ENCODE measurements around the gene FOXP2.

The FOXP2 gene

GRCh38 chr7:114700247-114700928 is 285.8 kb downstream of the FOXP2 start:
- TF ChIP-seq, protein P1, sequence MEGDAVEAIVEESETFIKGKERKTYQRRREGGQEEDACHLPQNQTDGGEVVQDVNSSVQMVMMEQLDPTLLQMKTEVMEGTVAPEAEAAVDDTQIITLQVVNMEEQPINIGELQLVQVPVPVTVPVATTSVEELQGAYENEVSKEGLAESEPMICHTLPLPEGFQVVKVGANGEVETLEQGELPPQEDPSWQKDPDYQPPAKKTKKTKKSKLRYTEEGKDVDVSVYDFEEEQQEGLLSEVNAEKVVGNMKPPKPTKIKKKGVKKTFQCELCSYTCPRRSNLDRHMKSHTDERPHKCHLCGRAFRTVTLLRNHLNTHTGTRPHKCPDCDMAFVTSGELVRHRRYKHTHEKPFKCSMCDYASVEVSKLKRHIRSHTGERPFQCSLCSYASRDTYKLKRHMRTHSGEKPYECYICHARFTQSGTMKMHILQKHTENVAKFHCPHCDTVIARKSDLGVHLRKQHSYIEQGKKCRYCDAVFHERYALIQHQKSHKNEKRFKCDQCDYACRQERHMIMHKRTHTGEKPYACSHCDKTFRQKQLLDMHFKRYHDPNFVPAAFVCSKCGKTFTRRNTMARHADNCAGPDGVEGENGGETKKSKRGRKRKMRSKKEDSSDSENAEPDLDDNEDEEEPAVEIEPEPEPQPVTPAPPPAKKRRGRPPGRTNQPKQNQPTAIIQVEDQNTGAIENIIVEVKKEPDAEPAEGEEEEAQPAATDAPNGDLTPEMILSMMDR (IDR thresholded peaks at IDR 0.05; ENCODE audit: low read length), result no peak
- TF ChIP-seq EZH2 (IDR thresholded peaks at IDR 0.05; ENCODE audit: borderline replicate concordance, low read length), result no peak
- no peak overlapping the region for H3K9ac ChIP-seq (ENCODE audit: low read length)
- no peaks in the 10 kb centered on the region for H3K4me1 ChIP-seq (ENCODE audit: insufficient read depth, low read length, severe bottlenecking)
- no peaks in the 10 kb centered on the region for H4K20me1 ChIP-seq (ENCODE audit: insufficient read depth, low read length)
- no peaks in the 10 kb centered on the region for H3F3A ChIP-seq (ENCODE audit: insufficient read depth, low read length)
- H3K9me2 ChIP-seq (ENCODE audit: low read depth, low read length), result no peaks in the 10 kb centered on the region
- H3K27ac ChIP-seq (ENCODE audit: low read depth, low read length, poor library complexity, severe bottlenecking), result no peak overlapping the region
- no peaks in the 10 kb centered on the region for H3K79me2 ChIP-seq (ENCODE audit: insufficient read depth, low read length)
- H3K9me3 ChIP-seq (ENCODE audit: low read length), result no peaks in the 10 kb centered on the region
- H2AFZ ChIP-seq (ENCODE audit: low read length), result no peak overlapping the region
- H3K4me3 ChIP-seq (ENCODE audit: low read depth, low read length, poor library complexity, severe bottlenecking), result no peak overlapping the region
- no peaks in the 10 kb centered on the region for H3K36me3 ChIP-seq (ENCODE audit: insufficient read depth, low read length)
- no peaks in the 10 kb centered on the region for H3K27me3 ChIP-seq (ENCODE audit: insufficient read depth, low read length)
- no peak overlapping the region for H3K4me2 ChIP-seq (ENCODE audit: low read length)

DNA sequence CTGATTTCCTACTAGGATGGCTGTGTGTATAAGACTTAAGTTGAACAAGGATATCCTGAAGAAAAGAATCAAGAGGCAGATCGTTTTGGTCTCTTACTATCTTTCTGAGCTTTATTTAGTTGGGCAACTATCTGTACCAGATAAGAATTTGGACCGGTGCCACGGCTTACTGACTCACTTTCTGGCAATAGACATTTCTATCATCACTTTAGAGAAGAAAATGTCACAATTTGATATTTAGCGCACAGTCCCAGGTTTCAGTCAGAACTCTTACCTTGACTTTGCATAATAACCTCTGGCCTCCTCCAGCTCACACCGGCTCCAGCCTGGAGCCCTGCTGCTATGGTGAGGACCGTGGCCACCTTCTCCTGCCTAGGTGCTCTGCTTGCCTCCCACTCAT is 289.1 kb downstream of the FOXP2 start:
- TF ChIP-seq, protein P1 (IDR thresholded peaks at IDR 0.05; ENCODE audit: low read length), result no peak
- TF ChIP-seq EZH2 (IDR thresholded peaks at IDR 0.05; ENCODE audit: borderline replicate concordance, low read length), result no peak
- Histone ChIP-seq H3K4me2 (ENCODE audit: low read length) (no peak overlapping the region), H3K27ac (ENCODE audit: low read depth, low read length, poor library complexity, severe bottlenecking) (no peak overlapping the region)

GRCh38 chr7:114708646-114709045 is 294.0 kb downstream of the FOXP2 start:
- Histone ChIP-seq H3K9ac (ENCODE audit: low read length) (no peak overlapping the region), H3F3A (ENCODE audit: insufficient read depth, low read length) (no peaks in the 10 kb centered on the region), H3K4me1 (ENCODE audit: insufficient read depth, low read length, severe bottlenecking) (no peaks in the 10 kb centered on the region), H3K79me2 (ENCODE audit: insufficient read depth, low read length) (no peaks in the 10 kb centered on the region), H3K27me3 (ENCODE audit: insufficient read depth, low read length) (no peaks in the 10 kb centered on the region), H3K27ac (ENCODE audit: low read depth, low read length, poor library complexity, severe bottlenecking) (no peak overlapping the region), H3K4me2 (ENCODE audit: low read length) (no peak overlapping the region), H3K36me3 (ENCODE audit: insufficient read depth, low read length) (no peaks in the 10 kb centered on the region), H3K9me3 (ENCODE audit: low read length) (no peaks in the 10 kb centered on the region), H4K20me1 (ENCODE audit: insufficient read depth, low read length) (no peaks in the 10 kb centered on the region), H2AFZ (ENCODE audit: low read length) (no peak overlapping the region), H3K4me3 (ENCODE audit: low read depth, low read length, poor library complexity, severe bottlenecking) (no peak overlapping the region), H3K9me2 (ENCODE audit: low read depth, low read length) (no peaks in the 10 kb centered on the region)
- TF ChIP-seq, protein P1 (IDR thresholded peaks at IDR 0.05; ENCODE audit: low read length), result no peak
- no peak for TF ChIP-seq EZH2 (IDR thresholded peaks at IDR 0.05; ENCODE audit: borderline replicate concordance, low read length)

More for the DNA sequence above, 289.1 kb downstream of the FOXP2 start:
- no peaks in the 10 kb centered on the region for H3K4me1 ChIP-seq (ENCODE audit: insufficient read depth, low read length, severe bottlenecking)
- no peaks in the 10 kb centered on the region for H4K20me1 ChIP-seq (ENCODE audit: insufficient read depth, low read length)
- H3F3A ChIP-seq (ENCODE audit: insufficient read depth, low read length), result no peaks in the 10 kb centered on the region
- H3K9me3 ChIP-seq (ENCODE audit: low read length), result no peaks in the 10 kb centered on the region
- H3K4me3 ChIP-seq (ENCODE audit: low read depth, low read length, poor library complexity, severe bottlenecking), result no peak overlapping the region
- no peaks in the 10 kb centered on the region for H3K9me2 ChIP-seq (ENCODE audit: low read depth, low read length)
- no peak overlapping the region for H3K9ac ChIP-seq (ENCODE audit: low read length)
- no peak overlapping the region for H2AFZ ChIP-seq (ENCODE audit: low read length)
- H3K36me3 ChIP-seq (ENCODE audit: insufficient read depth, low read length), result no peaks in the 10 kb centered on the region
- H3K79me2 ChIP-seq (ENCODE audit: insufficient read depth, low read length), result no peaks in the 10 kb centered on the region
- no peaks in the 10 kb centered on the region for H3K27me3 ChIP-seq (ENCODE audit: insufficient read depth, low read length)
